ENCODE results near the gene STUB1.

DNA sequence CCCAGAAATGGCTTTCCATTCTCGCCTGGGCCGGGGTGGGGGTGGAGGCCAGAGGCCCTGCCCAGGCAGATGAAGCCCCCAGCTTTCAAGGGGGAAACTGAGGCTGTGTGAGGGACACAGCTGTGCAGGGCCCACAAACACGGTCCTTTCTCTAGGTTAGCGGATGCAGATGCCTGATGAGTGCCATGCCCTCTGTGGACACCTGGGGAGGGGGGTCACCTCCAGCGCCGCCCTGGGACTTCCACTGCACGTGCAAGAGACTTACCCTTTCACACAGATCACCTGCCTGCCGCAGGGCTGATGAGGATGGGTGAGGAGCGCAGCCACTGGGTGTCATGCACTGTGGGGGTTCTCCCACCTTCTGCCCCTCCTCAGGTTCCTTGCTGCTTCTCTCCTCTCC lies 38.2 kb downstream of the STUB1 start:
- TF ChIP-seq, protein P1, sequence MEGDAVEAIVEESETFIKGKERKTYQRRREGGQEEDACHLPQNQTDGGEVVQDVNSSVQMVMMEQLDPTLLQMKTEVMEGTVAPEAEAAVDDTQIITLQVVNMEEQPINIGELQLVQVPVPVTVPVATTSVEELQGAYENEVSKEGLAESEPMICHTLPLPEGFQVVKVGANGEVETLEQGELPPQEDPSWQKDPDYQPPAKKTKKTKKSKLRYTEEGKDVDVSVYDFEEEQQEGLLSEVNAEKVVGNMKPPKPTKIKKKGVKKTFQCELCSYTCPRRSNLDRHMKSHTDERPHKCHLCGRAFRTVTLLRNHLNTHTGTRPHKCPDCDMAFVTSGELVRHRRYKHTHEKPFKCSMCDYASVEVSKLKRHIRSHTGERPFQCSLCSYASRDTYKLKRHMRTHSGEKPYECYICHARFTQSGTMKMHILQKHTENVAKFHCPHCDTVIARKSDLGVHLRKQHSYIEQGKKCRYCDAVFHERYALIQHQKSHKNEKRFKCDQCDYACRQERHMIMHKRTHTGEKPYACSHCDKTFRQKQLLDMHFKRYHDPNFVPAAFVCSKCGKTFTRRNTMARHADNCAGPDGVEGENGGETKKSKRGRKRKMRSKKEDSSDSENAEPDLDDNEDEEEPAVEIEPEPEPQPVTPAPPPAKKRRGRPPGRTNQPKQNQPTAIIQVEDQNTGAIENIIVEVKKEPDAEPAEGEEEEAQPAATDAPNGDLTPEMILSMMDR (IDR thresholded peaks at IDR 0.05 in 8 of 11, conservative IDR thresholded peaks at IDR 0.05 in 3 of 11) = no peak
- TF ChIP-seq POLR2A (IDR thresholded peaks at IDR 0.05) (no peak), POLR2AphosphoS5 (IDR thresholded peaks at IDR 0.05) (peak in 1 of 3 donors; percentile 4)

Data from spleen (tissue), 7 donors.